ENCODE measurements around the gene ANTXR1.

- TF ChIP-seq CTCF (IDR thresholded peaks at IDR 0.05; ENCODE audit: borderline replicate concordance, extremely low read depth, low read length, poor library complexity, severe bottlenecking) (no peak), EZH2 (IDR thresholded peaks at IDR 0.05; ENCODE audit: borderline replicate concordance, low read depth, low read length, severe bottlenecking) (no peak)
Measured at GRCh38 chr2:69210385-69210784, 197.4 kb downstream of the ANTXR1 start.

All from DND-41 (cell line).